ENCODE measurements around the gene ECHS1.

DNA sequence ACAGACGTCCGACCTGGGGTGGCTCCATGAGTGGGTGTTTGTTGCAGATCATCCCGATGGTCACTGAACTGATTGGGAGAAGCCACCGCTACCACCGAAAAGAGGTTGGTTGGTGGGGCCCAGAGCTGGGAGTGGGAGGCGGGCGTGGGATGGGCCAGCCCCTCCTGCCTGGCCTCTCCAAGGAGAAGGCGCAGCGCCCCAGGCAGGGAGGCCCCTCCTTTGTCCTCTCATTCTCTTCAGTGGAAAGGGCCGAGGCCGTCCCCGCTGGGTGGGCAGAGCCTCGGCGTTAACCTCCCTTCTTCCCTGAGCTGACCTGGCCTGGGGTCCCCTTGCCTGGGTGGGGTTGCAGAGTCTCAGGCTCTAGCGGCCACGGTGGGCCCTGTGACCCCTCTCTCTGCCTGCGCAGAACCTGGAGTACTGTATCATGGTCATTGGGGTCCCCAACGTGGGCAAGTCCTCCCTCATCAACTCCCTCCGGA lies 26.0 kb upstream of the ECHS1 start:
- TF ChIP-seq, protein P1, sequence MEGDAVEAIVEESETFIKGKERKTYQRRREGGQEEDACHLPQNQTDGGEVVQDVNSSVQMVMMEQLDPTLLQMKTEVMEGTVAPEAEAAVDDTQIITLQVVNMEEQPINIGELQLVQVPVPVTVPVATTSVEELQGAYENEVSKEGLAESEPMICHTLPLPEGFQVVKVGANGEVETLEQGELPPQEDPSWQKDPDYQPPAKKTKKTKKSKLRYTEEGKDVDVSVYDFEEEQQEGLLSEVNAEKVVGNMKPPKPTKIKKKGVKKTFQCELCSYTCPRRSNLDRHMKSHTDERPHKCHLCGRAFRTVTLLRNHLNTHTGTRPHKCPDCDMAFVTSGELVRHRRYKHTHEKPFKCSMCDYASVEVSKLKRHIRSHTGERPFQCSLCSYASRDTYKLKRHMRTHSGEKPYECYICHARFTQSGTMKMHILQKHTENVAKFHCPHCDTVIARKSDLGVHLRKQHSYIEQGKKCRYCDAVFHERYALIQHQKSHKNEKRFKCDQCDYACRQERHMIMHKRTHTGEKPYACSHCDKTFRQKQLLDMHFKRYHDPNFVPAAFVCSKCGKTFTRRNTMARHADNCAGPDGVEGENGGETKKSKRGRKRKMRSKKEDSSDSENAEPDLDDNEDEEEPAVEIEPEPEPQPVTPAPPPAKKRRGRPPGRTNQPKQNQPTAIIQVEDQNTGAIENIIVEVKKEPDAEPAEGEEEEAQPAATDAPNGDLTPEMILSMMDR (conservative IDR thresholded peaks at IDR 0.05; ENCODE audit: low read depth in 2 of 2), result no peak
- TF ChIP-seq CREB1 (CRISPR knock-in tag; IDR thresholded peaks at IDR 0.05; ENCODE audit: low read depth), result no peak
- TF ChIP-seq STAT1 (IDR thresholded peaks at IDR 0.05; ENCODE audit: unreplicated experiment), result no peak
- no peak for TF ChIP-seq POLR2AphosphoS5 (IDR thresholded peaks at IDR 0.05; ENCODE audit: low read depth)
- TF ChIP-seq, protein P2, sequence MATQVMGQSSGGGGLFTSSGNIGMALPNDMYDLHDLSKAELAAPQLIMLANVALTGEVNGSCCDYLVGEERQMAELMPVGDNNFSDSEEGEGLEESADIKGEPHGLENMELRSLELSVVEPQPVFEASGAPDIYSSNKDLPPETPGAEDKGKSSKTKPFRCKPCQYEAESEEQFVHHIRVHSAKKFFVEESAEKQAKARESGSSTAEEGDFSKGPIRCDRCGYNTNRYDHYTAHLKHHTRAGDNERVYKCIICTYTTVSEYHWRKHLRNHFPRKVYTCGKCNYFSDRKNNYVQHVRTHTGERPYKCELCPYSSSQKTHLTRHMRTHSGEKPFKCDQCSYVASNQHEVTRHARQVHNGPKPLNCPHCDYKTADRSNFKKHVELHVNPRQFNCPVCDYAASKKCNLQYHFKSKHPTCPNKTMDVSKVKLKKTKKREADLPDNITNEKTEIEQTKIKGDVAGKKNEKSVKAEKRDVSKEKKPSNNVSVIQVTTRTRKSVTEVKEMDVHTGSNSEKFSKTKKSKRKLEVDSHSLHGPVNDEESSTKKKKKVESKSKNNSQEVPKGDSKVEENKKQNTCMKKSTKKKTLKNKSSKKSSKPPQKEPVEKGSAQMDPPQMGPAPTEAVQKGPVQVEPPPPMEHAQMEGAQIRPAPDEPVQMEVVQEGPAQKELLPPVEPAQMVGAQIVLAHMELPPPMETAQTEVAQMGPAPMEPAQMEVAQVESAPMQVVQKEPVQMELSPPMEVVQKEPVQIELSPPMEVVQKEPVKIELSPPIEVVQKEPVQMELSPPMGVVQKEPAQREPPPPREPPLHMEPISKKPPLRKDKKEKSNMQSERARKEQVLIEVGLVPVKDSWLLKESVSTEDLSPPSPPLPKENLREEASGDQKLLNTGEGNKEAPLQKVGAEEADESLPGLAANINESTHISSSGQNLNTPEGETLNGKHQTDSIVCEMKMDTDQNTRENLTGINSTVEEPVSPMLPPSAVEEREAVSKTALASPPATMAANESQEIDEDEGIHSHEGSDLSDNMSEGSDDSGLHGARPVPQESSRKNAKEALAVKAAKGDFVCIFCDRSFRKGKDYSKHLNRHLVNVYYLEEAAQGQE (IDR thresholded peaks at IDR 0.05; ENCODE audit: unreplicated experiment), result no peak

Data from GM23338 (cell line).